ENCODE results near the gene ZCCHC14. TPM values are rescaled to one million over a fixed set of nuclear protein-coding genes. Genes with fewer than 3 reads are reported as not detected.
A peak's percentile ranks its signal among the peaks of the same experiment; 100 is the strongest.

ZCCHC14 gene
- total and polyA plus RNA-seq, 2 of the 13 experiments (the other 11 are each of a cell fraction or from before 2014, with no cell fraction given) = 12.4 to 12.5 TPM

GRCh38 chr16:87382023-87382785 is 110.6 kb downstream of the ZCCHC14 start (continued):
- TF ChIP-seq ESRRA (CRISPR knock-in tag; IDR thresholded peaks at IDR 0.05; ENCODE audit: low read depth) (peak; percentile 79), MLXIP (CRISPR knock-in tag; IDR thresholded peaks at IDR 0.05; ENCODE audit: borderline replicate concordance) (peak; percentile 47; the same call in 1 of the 2 replicates), RFXANK (CRISPR knock-in tag; IDR thresholded peaks at IDR 0.05) (0 out of 2 replicates have a peak, but pooled peaks have one; percentile 40), ZNF597 (CRISPR knock-in tag; IDR thresholded peaks at IDR 0.05) (no peak), ZFP37 (CRISPR knock-in tag; IDR thresholded peaks at IDR 0.05; ENCODE audit: borderline replicate concordance) (no peak; the same call in 1 of the 2 replicates), FOXK2 (IDR thresholded peaks at IDR 0.05) (peak; percentile 96), TOE1 (CRISPR knock-in tag; IDR thresholded peaks at IDR 0.05) (no peak), KDM2A (CRISPR knock-in tag; IDR thresholded peaks at IDR 0.05; ENCODE audit: borderline replicate concordance, low read depth) (peak; percentile 56; the same call in 1 of the 2 replicates), TFE3 (CRISPR knock-in tag; IDR thresholded peaks at IDR 0.05) (peak; percentile 86), CHCHD3 (CRISPR knock-in tag; IDR thresholded peaks at IDR 0.05) (no peak), ARID4A (CRISPR knock-in tag; IDR thresholded peaks at IDR 0.05; ENCODE audit: borderline replicate concordance) (peak; percentile 82), ZNF781 (CRISPR knock-in tag; IDR thresholded peaks at IDR 0.05; ENCODE audit: borderline replicate concordance, not compliant biosample characterization) (peak; percentile 70), ARNT2 (CRISPR knock-in tag; IDR thresholded peaks at IDR 0.05; ENCODE audit: low read depth) (peak; percentile 77; the same call in 1 of the 2 replicates), KLF16 (CRISPR knock-in tag; IDR thresholded peaks at IDR 0.05) (peak in 1 of 2 experiments; percentile 92; a peak in 2 of 4 replicates), ZNF414 (CRISPR knock-in tag; IDR thresholded peaks at IDR 0.05) (peak; percentile 56; the same call in 1 of the 2 replicates)

All from HepG2 (cell line).